NCI-H128 (cell line): ENCODE results near the gene SAMD11.
A peak's percentile ranks its signal among the peaks of the same experiment; 100 is the strongest.
"Not testable (repeated sequence)": the region's sequence is repeated elsewhere in the genome, so short reads cannot be mapped to it uniquely, and the experiment has no call there.

Experiments
- DNase-seq: peaks from one replicate; lab custom pipeline; 2025; ENCODE audit not compliant: unreplicated experiment; lab: John Stamatoyannopoulos, UW

The SAMD11 gene

DNA sequence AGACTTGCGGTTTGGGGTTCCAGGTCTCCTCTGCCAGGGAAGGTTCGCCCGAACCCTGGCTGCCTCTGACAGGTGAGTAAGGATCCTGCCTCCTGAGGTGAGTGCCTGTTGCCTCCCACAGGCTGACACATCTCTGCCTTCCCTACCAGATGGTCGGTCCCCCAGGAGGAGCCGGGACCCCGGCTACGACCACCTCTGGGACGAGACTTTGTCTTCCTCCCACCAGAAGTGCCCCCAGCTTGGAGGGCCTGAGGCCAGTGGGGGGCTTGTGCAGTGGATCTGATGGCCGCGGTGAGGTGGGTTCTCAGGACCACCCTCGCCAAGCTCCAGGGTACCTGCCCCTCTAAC, 50.5 kb downstream of the SAMD11 start:
- DNase-seq = no peak

DNA sequence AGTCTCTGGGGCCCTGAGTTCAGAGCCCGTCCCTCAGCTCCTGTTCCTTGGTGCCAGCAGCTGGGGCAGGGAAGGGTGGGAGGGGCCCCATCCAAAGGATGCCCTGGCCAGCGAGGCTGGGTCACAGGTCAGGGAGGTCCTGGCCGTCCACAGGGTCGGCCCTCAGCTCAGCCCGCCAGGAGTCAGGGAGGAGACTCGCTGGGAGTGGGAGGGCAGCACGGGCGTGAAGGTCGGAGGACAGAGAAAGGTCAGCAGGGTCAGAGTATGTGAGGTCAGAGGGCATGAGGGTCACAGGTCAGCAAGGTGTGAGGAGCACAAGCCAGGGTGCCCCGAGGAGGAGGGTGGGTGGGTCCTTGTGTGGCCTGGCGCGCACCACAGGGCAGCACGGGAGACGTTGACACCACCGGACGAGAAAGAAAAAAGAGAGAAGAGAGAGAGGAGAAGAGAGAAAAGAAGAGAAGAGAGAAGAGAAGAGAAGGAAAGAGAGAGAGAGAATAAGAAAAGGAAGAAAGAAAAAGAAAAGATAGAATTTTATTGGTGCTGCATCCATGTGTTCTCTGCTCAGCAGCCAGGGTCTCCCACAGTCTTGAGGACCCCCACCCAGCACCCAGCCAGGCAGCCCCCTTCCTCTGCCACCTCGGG, 51.1 kb downstream of the SAMD11 start:
- no peak for DNase-seq

GRCh38 chr1:975365-975764, 51.6 kb downstream of the SAMD11 start:
- no peak for DNase-seq

DNA sequence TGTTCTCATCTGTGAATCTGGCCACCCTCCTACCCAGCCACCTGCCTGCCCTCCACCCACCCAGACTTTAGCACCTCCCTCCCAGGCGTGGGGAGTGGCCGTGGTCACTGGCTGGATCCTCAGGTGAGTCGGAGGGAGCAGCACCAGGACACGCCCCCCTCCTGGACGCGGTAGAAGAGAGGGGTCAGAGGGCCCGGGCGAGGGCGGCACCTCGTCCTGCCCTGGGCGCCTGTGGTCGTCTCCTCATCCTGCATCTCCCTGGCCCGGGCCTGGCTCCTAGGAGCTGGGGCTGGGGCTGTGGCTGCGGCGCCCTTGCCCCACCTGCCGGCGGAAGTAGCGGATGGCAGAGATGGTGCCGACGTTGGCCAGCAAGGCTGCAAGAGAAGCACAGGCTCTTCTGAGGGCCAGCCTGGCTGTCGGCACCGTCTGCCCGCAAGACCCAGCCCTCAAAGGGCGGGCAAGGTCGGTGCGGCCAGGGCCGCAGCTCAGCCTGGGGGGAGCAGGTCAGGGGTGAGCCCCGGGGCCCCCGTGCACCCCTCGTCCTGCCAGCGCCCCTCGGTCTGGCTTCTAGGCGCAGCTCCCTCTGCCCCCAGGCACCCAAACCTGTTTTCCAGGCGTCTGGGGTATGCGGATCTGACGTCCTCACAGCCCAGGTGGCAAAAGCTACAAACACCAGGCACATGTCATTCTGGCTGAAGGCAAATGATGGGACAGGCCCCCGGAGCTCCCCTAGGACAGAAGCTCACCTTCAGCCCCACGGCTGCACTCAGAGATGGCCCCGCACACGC, 52.4 kb downstream of the SAMD11 start:
- peak; percentile 49 for DNase-seq

DNA sequence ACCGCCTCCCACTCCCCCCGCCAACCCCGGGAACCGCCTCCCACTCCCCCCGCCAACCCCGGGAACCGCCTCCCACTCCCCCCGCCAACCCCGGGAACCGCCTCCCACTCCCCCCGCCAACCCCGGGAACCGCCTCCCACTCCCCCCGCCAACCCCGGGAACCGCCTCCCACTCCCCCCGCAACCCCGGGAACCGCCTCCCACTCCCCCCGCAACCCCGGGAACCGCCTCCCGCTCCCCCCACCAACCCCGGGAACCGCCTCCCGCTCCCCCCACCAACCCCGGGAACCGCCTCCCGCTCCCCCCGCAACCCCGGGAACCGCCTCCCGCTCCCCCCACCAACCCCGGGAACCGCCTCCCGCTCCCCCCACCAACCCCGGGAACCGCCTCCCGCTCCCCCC, 53.1 kb downstream of the SAMD11 start:
- not testable (repeated sequence) for DNase-seq

DNA sequence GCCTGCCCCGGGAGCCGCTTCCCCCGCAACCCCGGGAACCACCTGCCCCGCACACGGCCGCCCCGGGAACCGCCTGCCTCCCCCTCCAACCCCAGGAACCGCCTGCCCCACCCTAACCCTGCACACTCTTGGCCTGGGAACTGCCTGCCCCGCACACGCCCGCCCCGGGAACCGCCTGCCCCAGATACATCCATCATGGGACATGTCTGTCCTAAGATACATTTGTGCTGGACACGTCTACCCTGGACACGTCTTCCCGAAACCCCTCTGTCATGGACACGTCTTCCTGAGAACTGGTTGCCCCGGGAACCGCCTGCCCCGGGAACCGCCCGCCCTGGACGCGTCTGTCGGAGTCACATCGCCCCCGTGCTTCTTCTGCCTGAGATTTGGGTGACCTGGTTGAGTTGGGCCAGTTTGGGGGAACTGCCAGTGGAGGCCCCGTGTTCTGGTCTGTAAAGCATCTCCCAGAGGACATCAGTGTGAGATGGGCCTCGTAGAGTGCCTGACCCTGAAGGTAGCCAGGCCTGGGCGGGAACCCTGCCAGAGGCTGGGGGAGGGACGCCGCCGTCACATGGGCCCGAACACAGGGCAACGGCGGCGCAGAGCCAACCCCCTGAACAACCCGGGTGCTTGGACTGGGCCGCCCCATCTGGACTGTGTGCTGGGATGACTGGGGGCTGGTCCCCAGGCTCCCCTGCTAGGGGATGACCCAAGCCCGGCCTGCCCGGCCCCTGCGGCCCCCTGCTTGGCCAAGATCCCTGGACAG, 54.5 kb downstream of the SAMD11 start:
- DNase-seq = no peak

- DNase-seq = no peak
Measured at GRCh38 chr1:978835-979743, 55.4 kb downstream of the SAMD11 start.

- no peak for DNase-seq
Measured at GRCh38 chr1:979744-980072, 56.0 kb downstream of the SAMD11 start.

GRCh38 chr1:980137-980571, 56.4 kb downstream of the SAMD11 start:
- no peak for DNase-seq

DNA sequence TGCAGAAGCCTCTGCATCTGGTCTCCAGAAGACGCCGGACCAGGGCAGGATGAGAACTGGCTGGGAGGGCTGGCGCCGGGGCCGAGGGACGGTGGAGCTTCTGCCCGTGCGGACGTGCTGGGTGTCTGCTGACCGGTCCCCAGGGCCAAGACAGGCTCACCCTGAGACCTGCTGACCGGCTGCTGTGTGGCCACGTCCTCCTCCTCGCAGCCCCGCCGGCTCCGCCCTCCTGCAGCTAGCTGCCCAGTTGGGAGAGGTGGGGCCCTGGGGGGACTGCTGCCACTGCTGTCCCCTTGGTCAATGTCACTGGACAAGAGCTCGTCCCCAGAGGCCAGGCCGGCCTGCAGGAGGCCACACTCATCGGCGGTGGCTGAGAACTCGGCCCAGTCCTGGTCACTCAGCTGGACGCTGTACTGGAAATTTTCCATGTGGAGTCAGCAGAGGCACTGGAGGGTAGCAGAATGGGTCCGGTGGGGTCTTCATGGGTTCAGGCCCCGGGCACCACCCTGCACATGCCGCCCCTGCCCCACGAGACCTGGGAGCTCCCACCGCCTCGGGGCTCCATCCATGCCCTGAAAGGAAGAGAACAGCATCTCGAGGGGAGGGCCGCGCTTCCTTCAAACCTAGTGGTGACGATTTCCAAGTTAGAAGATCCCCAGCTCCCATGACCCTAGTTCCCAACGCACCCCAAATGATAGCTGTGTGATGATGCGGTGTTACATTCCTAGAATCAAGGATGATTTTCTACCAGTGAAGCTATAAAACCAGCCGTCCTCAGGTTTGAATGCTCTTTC, 57.1 kb downstream of the SAMD11 start:
- no peak for DNase-seq

DNA sequence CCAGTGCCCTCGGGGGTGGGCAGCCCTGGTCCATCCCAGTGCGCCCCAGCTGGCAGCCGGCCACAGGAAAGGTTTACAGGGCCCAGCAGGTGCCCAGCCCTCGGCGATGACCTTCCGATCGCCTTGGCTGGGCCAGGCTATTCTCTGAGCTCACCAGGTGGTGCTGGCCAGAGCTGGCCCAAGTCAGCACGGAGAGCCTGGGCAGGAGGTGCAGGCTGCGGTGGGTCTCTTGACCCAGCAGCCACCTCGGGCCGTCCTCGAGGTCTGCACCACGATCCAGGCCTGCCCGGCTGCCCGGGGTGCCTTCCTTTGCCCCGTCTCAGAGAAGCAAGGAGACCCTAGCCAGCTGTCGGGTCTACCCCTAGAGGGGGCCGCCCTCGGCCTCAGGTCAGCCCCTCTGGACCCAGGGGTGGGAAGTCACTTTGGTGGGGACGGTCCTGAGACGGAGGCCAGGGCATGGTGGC, 57.8 kb downstream of the SAMD11 start:
- no peak for DNase-seq

- no peak for DNase-seq
Measured at GRCh38 chr1:981955-982558, 58.3 kb downstream of the SAMD11 start, which contains the start of gene PERM1. Gene PERM1 (minus strand): TSS chr1:982093. CDS start chr1:981029, 1,064 bp downstream.

DNA sequence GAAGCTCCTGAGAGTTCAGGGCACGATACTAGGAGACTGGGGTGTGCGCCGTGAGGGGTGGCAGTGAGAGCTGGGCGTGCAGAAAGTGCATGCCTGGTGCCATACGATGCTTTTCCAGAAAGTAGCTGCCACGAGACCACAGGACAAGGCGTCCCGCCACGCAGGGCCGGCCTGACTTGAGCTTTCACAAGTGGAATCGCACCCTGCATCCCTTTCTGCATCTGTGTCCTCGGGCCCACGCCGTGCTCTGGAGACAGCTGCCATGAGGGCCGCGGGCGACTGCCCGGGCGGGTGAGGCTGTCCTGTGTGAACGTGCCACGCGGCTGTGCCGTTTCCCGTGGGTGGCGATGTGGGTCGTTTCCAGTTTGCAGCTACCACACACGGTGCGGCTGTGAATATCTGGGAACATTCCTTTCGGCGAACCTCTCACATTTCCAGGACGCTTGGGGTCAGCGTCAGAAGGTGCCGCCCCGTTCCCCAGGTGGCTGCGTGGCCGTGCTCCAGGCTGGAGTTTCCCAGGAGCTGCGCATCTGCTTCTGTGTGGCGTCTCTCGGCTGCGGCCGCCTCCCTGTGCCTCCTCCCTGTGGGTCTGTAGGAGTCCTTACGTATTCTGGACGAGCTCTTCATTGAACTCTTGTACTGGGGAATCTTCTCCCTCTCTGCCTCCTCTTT, 59.2 kb downstream of the SAMD11 start:
- no peak for DNase-seq

DNA sequence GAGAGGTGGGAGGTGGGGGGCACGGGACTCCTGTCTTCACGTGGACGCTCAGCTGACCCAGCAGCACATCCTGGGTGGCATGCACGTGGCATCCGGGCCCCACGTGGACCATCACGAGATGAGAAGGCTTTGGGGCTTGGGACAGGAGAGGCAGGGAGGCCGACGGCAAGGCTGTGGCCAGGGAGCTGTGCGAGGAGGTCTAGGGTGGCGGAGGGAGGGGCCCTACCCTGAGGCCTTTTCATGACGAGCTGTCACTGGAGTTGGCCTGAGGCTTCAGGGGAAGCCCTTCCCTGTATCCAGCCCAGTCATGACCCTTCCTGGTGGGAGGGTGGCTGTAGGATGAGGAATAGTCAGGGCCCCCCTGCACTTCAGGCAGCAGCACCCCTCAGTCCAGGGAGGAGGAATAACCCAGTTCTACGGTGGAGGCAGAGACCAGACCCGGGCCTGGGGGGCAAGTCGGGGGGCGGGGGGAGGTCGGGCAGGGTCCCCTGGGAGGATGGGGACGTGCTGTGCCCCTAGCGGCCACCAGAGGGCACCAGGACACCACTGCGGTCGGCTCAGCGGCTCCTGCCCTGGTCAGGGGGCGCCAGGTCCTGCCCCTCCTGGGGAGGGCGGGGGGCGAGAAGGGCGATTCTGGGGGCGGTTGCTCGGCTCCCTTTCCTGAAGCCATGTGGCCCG, 60.2 kb downstream of the SAMD11 start:
- no peak for DNase-seq

- DNase-seq = no peak
Measured at GRCh38 chr1:984476-984814, 60.7 kb downstream of the SAMD11 start.

GRCh38 chr1:985126-985525, 61.4 kb downstream of the SAMD11 start:
- DNase-seq = no peak

DNA sequence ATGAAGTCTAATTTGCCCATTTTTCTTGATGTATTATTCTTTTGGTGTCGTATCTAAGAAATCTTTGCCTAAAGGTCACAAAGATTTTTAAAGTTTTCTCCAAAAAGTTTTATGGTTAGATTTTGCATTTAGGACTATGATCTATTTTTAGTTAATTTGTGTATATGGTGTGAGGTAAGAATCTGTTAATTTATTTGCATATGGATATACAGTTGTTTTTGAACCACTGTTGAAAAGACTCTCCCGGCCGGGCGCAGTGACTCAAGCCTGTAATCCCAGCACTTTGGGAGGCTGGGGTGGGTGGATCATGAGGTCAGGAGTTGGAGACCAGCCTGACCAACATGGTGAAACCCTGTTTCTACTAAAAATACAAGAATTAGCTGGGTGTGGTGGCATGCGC, 64.3 kb downstream of the SAMD11 start:
- DNase-seq = not testable (repeated sequence)

DNA sequence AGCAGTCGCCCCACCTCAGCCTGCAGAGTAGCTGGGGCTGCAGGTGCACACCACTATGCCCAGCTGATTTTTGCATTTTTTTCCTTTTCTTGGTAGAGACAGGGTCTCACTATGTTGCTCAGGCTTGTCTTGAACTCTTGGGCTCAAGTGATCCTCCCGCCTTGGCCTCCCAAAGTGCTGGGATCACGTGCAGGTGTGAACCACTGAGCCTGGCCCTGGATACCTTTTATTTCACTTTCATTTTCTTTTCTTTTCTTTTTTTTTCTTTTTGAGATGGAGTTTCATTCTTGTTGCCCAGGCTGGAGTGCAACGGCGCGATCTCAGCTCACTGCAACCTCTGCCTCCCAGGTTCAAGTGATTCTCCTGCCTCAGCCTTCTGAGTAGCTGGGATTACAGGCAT, 67.6 kb downstream of the SAMD11 start:
- DNase-seq = not testable (repeated sequence)

DNA sequence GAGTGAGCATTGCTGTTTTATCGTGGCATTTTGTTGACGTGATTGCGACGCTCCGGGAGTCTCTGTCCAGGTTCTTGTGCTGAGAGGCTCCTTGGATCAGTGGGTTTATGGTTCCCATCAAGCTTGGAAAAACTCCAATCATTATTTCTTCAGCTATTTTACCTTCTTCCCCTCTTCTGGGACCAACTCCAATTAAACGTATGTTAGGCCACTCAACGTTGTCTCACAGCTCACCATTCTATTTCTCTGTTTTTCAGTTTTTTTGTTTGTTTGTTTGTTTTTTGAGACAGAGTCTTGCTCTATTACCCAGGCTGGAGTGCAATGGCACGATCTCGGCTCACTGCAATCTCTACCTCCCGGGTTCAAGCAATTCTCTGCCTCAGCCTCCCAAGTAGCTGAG, 68.2 kb downstream of the SAMD11 start:
- DNase-seq = no peak
